ENCODE measurements around the gene GLRX. TPM values are rescaled to one million over a fixed set of nuclear protein-coding genes. Genes with fewer than 3 reads are reported as not detected.

The GLRX gene
- total and polyA plus RNA-seq, 8 donors = 1.7 to 20.9 (median 6.6) TPM

DNA sequence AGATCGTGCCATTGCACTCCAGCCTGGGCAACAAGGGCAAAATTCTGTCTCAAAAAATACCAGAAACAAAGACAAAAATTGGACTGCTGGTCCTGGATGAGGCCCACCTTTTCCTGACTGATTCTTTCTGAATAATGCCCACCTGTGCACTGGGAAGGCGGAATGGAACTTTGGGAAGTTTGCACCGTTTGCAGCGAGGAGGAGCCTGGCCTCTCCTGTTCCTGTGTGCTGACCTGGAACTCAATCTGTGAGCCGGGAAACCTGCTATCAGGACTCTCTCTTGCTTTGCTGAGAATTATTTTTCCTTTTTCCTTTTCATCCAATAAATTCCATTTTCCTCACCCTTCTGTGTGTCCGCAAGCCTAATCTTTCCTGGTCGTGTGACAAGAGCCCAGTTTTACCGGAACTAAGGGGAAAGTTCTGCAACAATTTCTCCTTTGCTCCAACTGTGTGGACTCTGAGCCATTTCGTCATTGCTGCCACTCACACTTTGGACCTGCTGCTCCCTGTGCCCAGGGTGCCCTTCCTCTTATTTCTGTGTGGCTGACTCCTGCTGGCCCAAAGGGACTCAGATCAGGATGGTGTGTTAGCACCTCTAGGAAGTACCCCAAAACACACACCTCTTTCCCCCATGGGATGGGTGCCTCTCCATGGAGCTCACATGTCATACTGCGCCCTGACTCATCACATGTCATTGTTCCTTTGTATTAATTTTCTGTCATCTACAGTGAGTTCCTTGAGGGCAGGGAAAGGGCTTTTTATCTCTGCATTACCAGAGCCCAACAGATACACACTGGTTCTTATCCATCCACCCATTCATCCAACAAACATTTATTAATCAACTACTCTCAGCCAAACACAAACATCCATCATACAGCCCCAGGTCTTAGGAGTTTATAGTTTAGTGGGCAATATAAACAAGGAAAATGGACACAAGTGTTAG lies 4.7 kb upstream of the GLRX start:
- intact Hi-C loops (cut with DNase I) = no loop called here
- FAIRE-seq = no peak
- Histone ChIP-seq H3K27me3 (no peaks in the 10 kb centered on the region), H3K4me1 (peaks cover 3 to 21% (median 8%) of the 10 kb centered on the region in 3 donors), H3K9me3 (no peaks in the 10 kb centered on the region), H3K4me3 (no peak overlapping the region), H3K27ac (no peak overlapping the region), H3K36me3 (no peaks in the 10 kb centered on the region)
- peak in 1 of 6 donors; percentile 19 for DNase-seq
- WGBS, 2 donors = 89 to 91% methylated on average over 10 of the region's 10 CpGs
- ATAC-seq = peak in 1 of 4 donors; percentile 29
- no peak for TF ChIP-seq CTCF (IDR thresholded peaks at IDR 0.05)

- 32 to 52% methylated on average over 3 of the region's 3 CpGs for WGBS, 2 donors
- Histone ChIP-seq H3K36me3 (no peaks in the 10 kb centered on the region), H3K4me3 (no peak overlapping the region), H3K27ac (no peak overlapping the region), H3K9me3 (no peaks in the 10 kb centered on the region), H3K4me1 (peaks cover 8 to 21% (median 9%) of the 10 kb centered on the region in 3 donors), H3K27me3 (no peaks in the 10 kb centered on the region)
- DNase-seq = no peak
- ATAC-seq = no peak
- FAIRE-seq = no peak
- no peak for TF ChIP-seq CTCF (IDR thresholded peaks at IDR 0.05)
- intact Hi-C loops (cut with DNase I) = no loop called here
These were observed 3.0 kb upstream of the GLRX start for GRCh38 chr5:95825495-95825894.

- ATAC-seq (no peak), FAIRE-seq (no peak), DNase-seq (peak in 1 of 6 donors; percentile 21)
- no peak overlapping the region for H3K4me3 ChIP-seq
- no peaks in the 10 kb centered on the region for H3K9me3 ChIP-seq
- intact Hi-C loops (cut with DNase I) = no loop called here
- H3K27ac ChIP-seq = peak overlapping the region in 2 of 4 donors; percentile 75 to 80
- H3K27me3 ChIP-seq = no peaks in the 10 kb centered on the region
- whole genome bisulfite sequencing, 2 donors = 90 to 94% methylated on average over 5 of the region's 5 CpGs
- H3K36me3 ChIP-seq = no peaks in the 10 kb centered on the region
- no peak for TF ChIP-seq CTCF (IDR thresholded peaks at IDR 0.05)
- peaks cover 8 to 21% (median 9%) of the 10 kb centered on the region in 3 donors for H3K4me1 ChIP-seq
These were observed 2.2 kb upstream of the GLRX start for GRCh38 chr5:95824747-95825146.

DNA sequence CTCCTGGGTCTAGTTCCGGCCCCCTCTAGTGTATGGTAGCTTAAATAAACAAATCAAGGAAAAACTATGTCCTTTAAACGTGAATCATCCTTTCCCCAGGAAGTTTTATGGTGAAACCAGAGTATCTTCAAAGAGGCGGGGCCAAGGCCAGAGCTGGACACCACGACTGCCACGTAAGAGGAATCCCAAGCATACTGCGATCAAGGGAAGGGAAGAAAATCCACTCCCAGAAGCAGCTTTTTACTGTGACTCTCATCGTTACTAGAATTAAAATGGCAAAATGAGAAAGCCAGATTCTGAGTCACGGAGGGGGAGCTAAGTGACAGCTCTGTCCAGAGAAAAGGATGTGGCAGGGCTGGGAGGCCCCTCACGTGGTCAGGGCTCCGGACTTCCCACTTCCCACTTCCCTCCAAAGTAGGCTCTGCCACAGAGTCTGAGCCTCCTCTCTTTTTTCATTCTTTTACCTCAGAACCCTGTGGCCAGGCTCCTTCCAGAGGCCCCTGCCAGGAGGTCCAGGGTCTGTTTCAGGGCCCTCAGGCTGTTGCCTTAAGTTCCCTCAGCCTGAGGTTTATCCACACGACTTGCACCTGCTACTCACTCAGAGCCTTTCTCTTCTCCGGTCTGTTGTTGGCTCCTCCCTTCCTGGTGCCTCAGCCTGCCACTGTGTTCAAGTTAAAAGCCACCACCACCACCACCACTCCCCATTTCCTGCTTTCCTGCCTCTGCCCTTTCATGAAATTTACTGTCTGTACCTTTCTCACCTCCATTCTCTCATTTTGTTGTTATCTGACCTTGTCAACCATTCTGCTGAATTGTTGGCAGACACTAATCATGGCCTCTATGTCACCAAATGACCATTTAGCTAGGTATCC lies 1.4 kb upstream of the GLRX start:
- DNase-seq (peak in 1 of 6 donors; percentile 39), ATAC-seq (peak in 3 of 4 donors; percentile 7 to 38 (median 34)), FAIRE-seq (no peak)
- no peaks in the 10 kb centered on the region for H3K36me3 ChIP-seq
- H3K27me3 ChIP-seq = no peaks in the 10 kb centered on the region
- intact Hi-C loops (cut with DNase I) = no loop called here
- 59 to 62% methylated on average over 12 of the region's 12 CpGs for WGBS, 2 donors
- H3K4me1 ChIP-seq = peaks cover 8 to 21% (median 9%) of the 10 kb centered on the region in 3 donors
- H3K4me3 ChIP-seq = peak overlapping the region in 1 of 4 donors; percentile 5
- H3K27ac ChIP-seq = peak overlapping the region in 3 of 4 donors; percentile 47 to 80 (median 75)
- TF ChIP-seq CTCF (IDR thresholded peaks at IDR 0.05) = no peak
- H3K9me3 ChIP-seq = no peaks in the 10 kb centered on the region

Measured in pancreas (tissue), 10 donors.